Measurements from ENCODE around the gene TOMM5. TPM values are rescaled to one million over a fixed set of nuclear protein-coding genes. Genes with fewer than 3 reads are reported as not detected.

TOMM5 gene
- total RNA-seq, 2 donors from 2014 or later: 45.5 to 63.9 TPM

DNA sequence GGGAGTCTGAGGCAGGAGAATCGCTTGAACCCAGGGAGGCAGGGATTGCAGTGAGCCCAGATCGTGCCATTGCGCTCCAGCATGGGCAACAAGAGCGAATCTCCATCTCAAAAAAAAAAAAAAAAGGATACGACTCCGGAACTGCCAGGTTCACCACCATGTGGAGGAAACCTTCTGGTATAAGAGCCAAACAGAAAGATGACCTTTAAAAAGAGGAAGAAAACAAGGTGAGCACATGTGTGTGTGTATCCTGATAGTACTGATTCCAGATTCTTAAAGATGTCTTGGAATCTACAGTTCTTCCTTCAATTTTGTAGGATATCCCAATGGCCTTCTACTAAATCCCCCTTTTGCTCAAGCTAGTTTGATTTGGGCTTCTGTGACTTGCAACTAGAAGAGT lies 49.9 kb downstream of the TOMM5 start:
- no peak for TF ChIP-seq CTCF (IDR thresholded peaks at IDR 0.05)
- no peaks in the 10 kb centered on the region for H3K4me1 ChIP-seq
- no peaks in the 10 kb centered on the region for H3K9me3 ChIP-seq
- no peak for DNase-seq (ENCODE audit: low spot score)
- peaks cover 9% of the 10 kb centered on the region for H3K36me3 ChIP-seq
- H3K27ac ChIP-seq: no peak overlapping the region
- no peaks in the 10 kb centered on the region for H3K27me3 ChIP-seq
- no peak overlapping the region for H3K4me3 ChIP-seq

DNA sequence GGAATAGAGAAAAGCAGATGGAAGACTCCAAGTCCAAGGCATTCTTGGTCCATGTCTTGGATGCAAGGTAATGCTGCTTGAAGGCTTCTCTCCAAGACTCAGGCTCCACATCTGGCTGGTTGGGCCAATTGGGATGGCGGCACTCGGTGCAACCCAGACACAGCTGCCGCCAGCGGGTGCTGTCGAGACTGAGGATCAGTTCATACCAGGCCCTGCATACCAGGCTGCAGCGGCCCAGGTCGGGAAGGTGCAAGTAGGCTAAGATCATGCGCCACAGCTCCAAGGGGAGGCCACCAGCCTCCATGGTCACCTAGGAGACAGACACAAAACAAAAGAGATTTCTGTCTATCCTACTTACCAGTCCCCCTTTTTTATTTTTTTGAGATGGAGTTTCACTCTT lies 50.9 kb downstream of the TOMM5 start:
- Histone ChIP-seq H3K27ac (no peak overlapping the region), H3K9me3 (no peaks in the 10 kb centered on the region), H3K4me1 (no peaks in the 10 kb centered on the region), H3K36me3 (peaks cover 18% of the 10 kb centered on the region), H3K4me3 (no peak overlapping the region), H3K27me3 (no peaks in the 10 kb centered on the region)
- TF ChIP-seq CTCF (IDR thresholded peaks at IDR 0.05): no peak
- DNase-seq (ENCODE audit: low spot score): no peak

DNA sequence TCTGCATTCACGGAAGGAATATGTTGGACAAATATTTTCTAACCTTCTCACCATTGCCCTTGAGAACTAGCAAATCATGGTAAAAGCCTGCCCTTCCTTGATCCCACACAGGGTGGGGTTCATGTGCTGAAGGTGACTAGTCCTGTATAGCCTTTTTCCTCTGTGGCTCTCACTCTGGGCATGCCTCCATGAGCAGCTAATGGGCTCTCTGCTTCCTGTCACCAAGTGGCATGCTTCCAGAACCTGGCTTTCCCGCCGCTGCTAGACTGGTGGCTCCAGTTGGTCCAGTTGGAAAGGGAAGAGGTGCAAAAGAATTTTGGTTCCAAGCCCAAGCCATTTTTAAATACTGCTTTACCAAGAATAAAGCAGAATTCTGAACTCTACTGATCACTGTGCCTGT lies 51.8 kb downstream of the TOMM5 start:
- no peak overlapping the region for H3K4me3 ChIP-seq
- H3K36me3 ChIP-seq: peaks cover 21% of the 10 kb centered on the region

GRCh38 chr9:37539634-37540033 lies 52.8 kb downstream of the TOMM5 start:
- TF ChIP-seq CTCF (IDR thresholded peaks at IDR 0.05): no peak
- H3K36me3 ChIP-seq: peaks cover 24% of the 10 kb centered on the region

More for the DNA sequence above, 51.8 kb downstream of the TOMM5 start:
- H3K27me3 ChIP-seq: no peaks in the 10 kb centered on the region
- H3K4me1 ChIP-seq: no peaks in the 10 kb centered on the region
- no peaks in the 10 kb centered on the region for H3K9me3 ChIP-seq
- no peak overlapping the region for H3K27ac ChIP-seq
- TF ChIP-seq CTCF (IDR thresholded peaks at IDR 0.05): no peak
- no peak for DNase-seq (ENCODE audit: low spot score)

More at GRCh38 chr9:37539634-37540033, 52.8 kb downstream of the TOMM5 start:
- Histone ChIP-seq H3K4me3 (no peak overlapping the region), H3K27me3 (no peaks in the 10 kb centered on the region), H3K4me1 (no peaks in the 10 kb centered on the region), H3K27ac (no peak overlapping the region), H3K9me3 (no peaks in the 10 kb centered on the region)
- no peak for DNase-seq (ENCODE audit: low spot score)

Other genes starting within 250 kb of the TOMM5 start
- 100 to 1,000 TPM; 129 to 137 TPM for gene GRHPR, start 169.9 kb downstream of the TOMM5 start, total RNA-seq
- 1 to 10 TPM; 4.9 to 9.9 TPM for gene ZBTB5, start 127.1 kb downstream of the TOMM5 start, total RNA-seq
- 10 to 100 TPM in 1 of 2 donors, 1 to 10 TPM in 1; 9.6 to 13.3 TPM for gene POLR1E, start 106.6 kb downstream of the TOMM5 start, total RNA-seq
- gene FBXO10, start 16.2 kb downstream of the TOMM5 start, total RNA-seq: 1 to 10 TPM; 5.5 to 5.7 TPM
- under 1 TPM; 0.31 to 0.82 TPM for gene FRMPD1, start 58.4 kb upstream of the TOMM5 start, total RNA-seq
- 1 to 10 TPM; 2.5 to 3.9 TPM for gene TRMT10B, start 161.2 kb upstream of the TOMM5 start, total RNA-seq
- 10 to 100 TPM; 14.1 to 16.9 TPM for gene EXOSC3, start 192.5 kb upstream of the TOMM5 start, total RNA-seq
- gene DCAF10, start 208.2 kb upstream of the TOMM5 start, total RNA-seq: 10 to 100 TPM; 14.1 to 18.2 TPM